Activated CD8-positive, alpha-beta memory T cell treated with anti-CD3 and anti-CD28 coated beads for 4 hours (primary cell): Measurements from ENCODE around the gene TMEM97.
"Not testable (repeated sequence)": the region's sequence is repeated elsewhere in the genome, so short reads cannot be mapped to it uniquely, and the experiment has no call there.

ENCODE experiments used
- DNase-seq, 2 donors: peaks; one replicate each; pipeline ENCODE4 v3.0.0-alpha.2; 2020; ENCODE audit warnings: low read depth in 2 of 2

TMEM97 gene

DNA sequence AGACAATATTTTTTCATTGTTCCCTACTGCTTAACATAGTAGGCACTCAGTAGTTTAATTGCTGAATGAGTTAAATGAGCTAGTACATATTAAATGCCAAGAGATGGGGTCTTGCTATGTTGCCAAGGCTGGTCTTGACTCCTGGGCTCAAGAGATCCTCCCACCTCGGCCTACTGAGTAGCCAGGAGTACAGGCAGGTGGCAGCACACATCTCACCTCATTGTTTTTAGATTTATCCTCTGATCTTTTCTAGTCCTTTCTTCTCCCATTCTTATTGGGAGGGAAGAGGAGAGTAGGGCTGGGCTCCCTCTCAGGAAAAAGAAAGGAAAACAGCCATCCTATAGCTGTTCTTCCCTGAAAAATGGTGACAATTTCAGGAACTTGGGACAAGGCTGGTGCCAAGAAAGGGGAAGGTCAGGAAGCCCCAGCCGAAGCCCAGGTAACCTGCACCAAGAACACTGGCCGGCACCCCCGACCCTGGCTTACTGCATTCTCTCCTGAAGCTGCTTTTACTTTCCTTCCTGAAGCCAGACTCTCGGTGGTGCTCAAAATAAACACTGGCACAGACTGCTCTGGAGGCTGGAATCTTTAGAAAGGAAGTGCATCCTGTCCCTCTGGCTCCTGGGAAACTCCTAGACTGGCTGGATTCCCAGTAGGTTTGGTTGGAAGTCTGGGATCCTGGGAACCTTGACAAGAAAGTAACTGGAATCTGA is 19.2 kb downstream of the TMEM97 start:
- DNase-seq = no peak

DNA sequence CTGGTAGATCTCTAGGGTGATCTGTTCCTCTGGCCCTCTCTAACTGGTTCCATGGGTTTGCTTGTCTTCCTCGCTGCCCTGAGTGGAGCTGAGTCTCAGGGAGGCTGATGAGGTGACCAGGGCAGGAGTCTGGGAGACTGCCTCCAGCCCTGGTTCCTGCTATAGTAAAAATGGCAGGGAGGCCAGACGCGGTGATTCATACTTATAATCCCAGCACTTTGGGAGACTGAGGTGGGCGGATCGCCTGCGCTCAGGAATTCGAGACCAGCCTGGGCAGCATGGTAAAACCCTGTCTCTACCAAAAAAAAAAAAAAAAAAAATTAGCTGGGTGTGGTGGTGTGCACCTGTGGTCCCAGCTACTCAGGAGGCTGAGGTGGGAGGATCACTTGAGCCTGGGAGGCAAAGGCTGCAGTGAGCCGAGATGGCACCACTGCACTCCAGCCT is 19.8 kb downstream of the TMEM97 start:
- DNase-seq = not testable (repeated sequence)

GRCh38 chr17:28339431-28339830 is 20.4 kb downstream of the TMEM97 start:
- no peak for DNase-seq

GRCh38 chr17:28340374-28340773 is 21.4 kb downstream of the TMEM97 start:
- DNase-seq = no peak

DNA sequence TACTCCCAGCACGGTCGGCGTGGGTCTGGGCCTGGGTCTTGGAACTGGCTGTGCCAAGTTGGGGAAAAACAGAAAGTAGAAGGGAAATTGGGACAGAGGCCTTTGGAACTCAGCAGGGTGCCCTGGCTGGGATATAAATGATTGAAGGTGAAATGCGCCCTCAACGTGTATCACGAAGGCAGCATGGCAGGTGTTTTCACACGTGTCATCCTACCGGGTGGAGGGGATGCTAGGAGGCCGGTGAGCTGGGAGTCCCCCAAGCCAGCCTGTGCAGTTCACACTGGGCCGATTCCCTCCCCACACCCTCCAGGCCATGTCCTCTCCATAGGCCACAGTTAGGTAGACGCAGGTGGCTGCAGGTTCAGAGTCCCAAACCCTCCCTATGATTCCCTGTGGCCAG is 22.5 kb downstream of the TMEM97 start:
- no peak for DNase-seq

DNA sequence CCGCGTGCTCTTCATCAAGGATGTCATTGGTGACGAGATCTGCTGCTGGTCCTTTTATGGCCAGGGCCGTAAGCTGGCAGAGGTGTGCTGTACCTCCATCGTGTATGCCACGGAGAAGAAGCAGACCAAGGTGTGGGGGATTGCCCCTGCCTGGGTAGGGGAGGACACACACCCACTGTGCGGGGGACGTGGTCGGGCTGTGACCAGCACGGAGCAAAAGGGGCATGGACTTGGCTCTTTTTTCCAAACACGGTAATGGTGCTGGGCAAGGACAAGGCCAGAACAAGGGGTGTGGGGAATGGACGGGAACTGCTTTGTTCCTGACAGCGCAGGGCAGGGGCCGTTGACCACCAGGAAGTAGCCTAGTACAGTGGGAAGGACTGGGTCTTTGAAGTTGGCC is 23.3 kb downstream of the TMEM97 start:
- no peak for DNase-seq

GRCh38 chr17:28343491-28343932 is 24.5 kb downstream of the TMEM97 start:
- no peak for DNase-seq

DNA sequence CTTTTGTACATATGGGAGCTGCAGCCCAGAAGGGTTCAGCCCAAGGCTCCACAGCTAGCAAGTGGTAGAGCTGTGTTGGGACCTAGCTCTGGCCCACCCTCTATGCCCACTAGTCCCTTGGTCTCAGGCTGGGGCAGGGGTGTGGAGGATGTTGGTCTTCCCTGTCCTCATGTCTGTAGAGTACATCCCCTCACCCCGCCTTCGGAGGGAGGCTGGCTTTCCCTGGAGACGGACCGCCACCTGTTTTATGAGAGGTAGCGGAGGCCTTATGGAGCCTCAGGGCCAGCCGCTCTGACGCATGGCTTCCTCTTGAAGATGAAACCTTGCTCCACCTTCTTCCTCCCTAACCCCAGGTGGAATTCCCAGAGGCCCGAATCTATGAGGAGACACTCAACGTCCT is 25.0 kb downstream of the TMEM97 start:
- DNase-seq = no peak

DNA sequence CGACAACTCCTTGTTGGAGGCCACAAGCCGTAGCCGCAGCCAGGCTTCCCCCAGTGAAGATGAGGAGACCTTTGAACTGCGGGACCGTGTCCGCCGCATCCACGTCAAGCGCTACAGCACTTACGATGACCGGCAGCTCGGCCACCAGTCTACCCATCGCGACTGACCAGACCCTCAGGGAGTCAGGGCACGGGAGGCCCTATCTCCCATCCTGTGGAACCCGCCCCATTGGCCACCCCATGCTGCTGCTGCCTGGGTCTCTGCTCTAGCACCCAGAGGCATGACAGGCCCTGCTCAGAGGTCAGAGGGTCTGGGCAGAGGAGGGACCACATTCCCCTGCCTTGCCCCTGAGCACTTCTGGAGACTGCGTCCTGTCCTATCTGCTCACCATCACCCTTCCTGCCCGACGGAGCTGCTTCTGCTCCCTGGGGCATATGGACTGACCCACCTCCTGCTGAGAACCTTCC is 25.5 kb downstream of the TMEM97 start:
- DNase-seq = no peak

DNA sequence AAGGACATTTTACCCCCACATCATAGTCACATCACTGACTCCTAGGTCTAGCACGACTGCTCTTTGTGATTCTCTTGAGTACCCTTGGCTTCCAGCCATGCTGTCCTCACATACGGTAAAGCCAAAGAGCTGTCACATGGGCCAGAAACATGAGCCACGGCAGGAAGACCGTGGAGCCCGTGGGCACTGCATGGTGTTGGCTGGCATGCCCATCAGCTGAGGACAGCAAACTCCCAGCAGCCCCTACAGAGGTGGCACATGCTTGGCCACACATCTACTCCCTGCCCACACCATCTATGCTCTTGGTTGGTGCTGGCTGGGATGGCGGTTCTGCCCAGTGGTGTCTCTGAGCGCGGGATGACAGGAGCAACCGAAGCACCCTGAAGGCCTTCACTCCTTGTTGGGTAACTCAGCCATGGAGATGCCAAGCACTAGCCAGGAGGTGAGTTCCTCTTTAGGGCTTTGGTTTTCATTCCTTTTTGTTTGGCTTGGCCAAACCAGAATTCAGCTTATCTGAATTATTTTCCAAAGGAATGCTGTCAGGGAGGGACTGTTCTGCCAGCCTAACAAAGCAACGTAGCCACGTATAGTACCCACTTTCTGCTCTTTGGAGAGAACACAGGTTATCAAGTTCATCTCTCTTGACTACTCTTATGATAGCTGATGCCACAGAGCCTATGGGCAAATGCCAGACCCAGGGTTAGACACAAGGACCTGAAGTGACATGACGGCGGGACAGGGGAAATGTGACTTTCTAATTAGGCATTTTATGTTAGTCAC is 26.6 kb downstream of the TMEM97 start:
- DNase-seq = no peak

DNA sequence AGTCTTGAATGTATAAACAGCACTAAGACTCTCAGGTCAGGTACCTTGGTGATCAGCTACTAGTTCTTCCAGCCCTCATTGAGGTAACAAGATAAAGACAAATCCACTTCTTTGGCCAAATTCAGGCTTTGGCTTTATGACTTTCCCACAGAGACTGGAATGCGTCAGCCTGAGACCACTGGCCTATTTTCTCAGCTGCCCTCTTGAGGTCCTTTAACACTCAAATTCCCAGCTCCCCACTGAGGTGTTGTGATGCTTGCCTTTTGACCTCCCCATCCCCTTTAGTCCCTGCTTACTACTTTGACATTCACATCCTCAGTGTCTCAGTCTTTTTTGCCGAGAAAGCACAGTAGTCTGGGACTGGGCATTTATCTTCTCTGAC is 27.2 kb downstream of the TMEM97 start:
- DNase-seq = no peak

- no peak for DNase-seq
Observed at GRCh38 chr17:28346746-28347246, 27.8 kb downstream of the TMEM97 start.

DNA sequence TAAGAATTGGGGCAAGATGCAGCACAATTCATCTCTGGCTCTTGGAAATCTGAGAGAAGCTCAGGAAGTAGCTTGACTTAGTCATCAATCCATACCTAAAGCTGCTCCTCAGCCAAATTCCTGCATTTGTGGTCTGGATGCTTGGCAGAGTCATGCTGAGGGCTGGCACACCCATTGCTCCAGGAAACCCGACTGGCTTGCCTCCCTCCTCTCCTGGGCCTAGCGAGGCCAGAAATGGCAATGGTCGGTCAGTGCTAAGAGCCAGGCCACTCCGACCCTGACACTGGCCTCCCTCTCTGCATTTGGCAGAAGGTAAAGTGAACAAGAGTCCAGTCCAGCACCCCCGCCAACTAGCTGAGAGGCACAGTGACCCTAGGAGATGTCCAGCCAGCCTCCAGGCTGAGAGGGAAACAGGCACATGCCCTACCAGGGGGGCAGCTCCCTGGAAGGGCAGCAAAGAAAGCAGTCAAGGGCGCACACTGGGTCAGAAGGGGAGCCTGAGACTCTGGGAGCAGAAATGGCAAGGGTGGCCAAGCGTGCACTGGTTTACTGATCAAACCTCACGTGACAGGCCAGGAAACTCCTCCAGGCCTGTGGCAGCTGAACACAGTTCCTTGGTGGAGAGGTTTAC is 28.4 kb downstream of the TMEM97 start:
- no peak for DNase-seq

DNA sequence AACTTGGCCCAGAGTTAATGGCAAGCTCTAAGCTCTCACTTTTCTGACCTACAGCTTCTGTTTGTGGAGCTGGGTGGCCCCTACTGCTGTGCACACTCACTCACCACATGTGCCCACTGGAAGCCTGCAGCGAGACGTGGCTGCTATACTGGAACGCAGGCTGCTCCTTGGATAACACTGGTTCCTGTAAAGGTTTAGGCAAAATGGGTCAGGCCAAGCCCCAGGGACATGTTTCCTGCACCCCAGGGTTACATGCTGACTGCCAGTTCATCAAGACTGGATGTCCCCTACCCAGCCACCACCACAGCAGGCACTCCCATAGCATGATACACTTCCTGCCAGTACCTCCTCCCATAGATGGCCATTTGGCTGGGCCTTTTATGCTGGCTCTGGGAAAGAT is 30.0 kb downstream of the TMEM97 start:
- no peak for DNase-seq

DNA sequence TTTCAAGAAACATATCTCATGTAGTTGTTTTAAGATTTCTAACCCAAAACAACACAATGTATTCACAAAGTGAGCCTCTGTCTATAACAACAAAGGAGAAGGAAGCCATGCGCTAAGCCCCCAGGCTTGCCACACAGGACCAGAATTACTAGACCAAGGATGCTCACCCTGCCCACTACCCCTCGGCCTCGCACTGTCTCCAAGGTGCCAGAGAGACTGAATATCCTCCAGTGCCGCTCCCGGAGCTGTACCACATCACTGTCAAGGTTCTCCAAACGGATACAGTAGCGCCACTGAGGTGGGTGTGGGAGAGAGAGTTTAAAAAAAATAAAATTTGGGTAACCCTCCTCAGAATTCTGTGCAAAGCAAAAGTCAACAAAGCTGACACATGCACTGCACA is 31.3 kb downstream of the TMEM97 start:
- DNase-seq = no peak

DNA sequence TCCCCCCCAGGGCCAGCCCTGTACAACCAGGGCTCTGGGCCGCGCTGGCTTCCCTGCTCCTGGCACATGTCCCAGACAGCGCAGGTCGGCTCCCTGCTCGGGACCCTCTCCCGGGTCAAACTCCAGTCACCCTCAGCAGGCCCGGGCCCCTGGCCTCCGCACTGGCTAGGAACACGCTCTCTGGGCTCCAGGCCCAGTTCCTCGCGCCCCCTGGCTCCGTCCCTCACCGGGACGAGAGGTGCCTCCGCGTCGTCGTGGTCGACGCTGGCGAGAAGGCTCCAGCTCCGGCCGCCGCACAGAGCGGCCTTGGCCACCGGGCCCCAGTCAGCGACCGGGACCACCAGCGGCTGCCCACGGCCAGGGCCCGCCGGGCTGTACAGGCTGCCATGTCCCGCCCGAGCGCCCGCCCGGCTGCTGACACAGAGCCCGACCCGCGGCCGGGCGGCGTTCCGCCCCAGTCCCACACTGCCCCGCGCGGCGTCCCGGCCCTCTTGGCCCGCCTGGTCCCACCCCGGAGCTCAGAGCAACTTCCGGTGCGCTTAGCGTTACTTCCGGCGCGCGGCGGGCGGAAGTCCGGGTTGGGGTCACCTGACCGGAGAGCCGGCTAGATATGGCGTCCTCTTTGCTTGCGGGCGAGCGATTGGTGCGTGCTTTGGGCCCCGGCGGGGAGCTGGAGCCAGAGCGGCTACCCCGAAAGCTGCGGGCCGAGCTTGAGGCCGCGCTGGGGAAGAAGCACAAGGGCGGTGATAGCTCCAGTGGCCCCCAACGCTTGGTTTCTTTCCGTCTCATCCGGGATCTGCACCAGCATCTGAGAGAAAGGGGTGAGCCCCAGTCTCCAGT is 38.3 kb downstream of the TMEM97 start, which contains the start of gene POLDIP2:
POLDIP2 (minus strand) TSS at position 467 of the 840 bp plus-strand sequence; CDS start at position 388, 79 bp downstream.
- peak; percentile 91 to 93 for DNase-seq

GRCh38 chr17:28357901-28358197 is 38.8 kb downstream of the TMEM97 start:
- no peak for DNase-seq

- no peak for DNase-seq
Observed at GRCh38 chr17:28363186-28363585, 44.2 kb downstream of the TMEM97 start.

DNA sequence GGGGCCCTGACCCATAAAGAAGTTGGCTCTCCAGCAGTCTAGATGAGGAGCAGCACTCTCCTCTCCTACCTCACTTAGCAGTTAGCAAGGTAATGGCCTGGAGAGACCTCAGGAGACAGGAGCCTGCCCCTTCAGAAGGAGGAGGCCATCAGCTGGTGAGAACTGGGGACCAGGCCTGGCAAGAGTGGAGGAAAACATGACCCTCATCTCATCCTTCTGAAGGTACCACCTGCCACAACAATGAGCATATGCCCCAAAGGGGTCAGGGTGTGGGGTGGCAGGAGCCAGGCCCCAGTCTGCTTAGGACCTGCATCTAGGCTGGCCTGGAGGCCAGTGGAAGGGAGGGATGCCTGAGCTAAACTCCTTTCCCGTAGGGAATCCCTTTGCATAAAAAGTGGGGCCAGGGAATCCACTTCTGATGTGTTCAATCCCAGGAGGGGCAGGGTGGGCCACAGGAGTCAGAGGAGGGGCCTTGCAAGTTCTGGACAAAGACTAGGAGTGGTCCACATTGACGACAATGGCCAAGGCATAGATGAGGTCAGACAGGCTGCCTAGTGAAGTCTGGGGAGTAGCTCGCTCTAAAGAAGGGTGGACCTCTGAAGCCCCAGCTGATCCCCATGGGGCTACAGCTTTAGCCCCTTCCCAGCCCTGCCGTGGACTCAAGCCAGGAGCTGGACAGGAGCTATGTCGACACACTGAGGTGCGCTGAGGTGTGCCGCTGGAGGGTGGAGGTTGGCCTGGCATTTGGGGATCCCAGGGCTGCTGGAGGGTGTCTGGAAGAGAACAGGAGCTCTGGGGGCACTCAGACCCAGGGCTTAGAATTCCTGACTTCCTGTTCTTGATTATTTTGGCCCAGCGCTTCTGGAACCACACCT is 45.0 kb downstream of the TMEM97 start:
- no peak for DNase-seq

GRCh38 chr17:28364665-28365363 is 45.8 kb downstream of the TMEM97 start, which contains the start of gene SEBOX:
TSS of gene SEBOX (minus strand) at chr17:28365199. CDS start at chr17:28365151, 48 bp downstream.
- DNase-seq = no peak
